Stimulated activated CD4-positive, alpha-beta T cell treated with anti-CD3 and anti-CD28 coated beads, Interleukin-4, amount 100 ng/mL, for 1 hour (primary cell): Measurements from ENCODE around the gene ZBTB18.

Experiments used
- DNase-seq: peaks from one replicate; pipeline ENCODE4 v3.0.0-alpha.2; 2020

ZBTB18 gene

GRCh38 chr1:244092293-244092963 lies 41.3 kb downstream of the ZBTB18 start:
- no peak for DNase-seq

GRCh38 chr1:244092964-244093638 lies 42.0 kb downstream of the ZBTB18 start:
- no peak for DNase-seq

- no peak for DNase-seq
Measured at GRCh38 chr1:244094880-244095528, 43.9 kb downstream of the ZBTB18 start.

- DNase-seq = no peak
Measured at GRCh38 chr1:244095529-244095911, 44.4 kb downstream of the ZBTB18 start.

GRCh38 chr1:244096066-244096610 lies 45.1 kb downstream of the ZBTB18 start:
- DNase-seq = no peak

GRCh38 chr1:244096691-244097090 lies 45.6 kb downstream of the ZBTB18 start:
- no peak for DNase-seq

GRCh38 chr1:244097523-244098405 lies 46.7 kb downstream of the ZBTB18 start:
- DNase-seq = no peak

- no peak for DNase-seq
Measured at GRCh38 chr1:244099258-244099930, 48.3 kb downstream of the ZBTB18 start.

GRCh38 chr1:244100276-244100675 lies 49.2 kb downstream of the ZBTB18 start:
- DNase-seq = no peak

- no peak for DNase-seq
Measured at GRCh38 chr1:244100704-244101453, 49.8 kb downstream of the ZBTB18 start.

- no peak for DNase-seq
Measured at GRCh38 chr1:244102046-244102445, 51.0 kb downstream of the ZBTB18 start.

- no peak for DNase-seq
Measured at GRCh38 chr1:244102468-244102867, 51.4 kb downstream of the ZBTB18 start.

- no peak for DNase-seq
Measured at GRCh38 chr1:244104309-244105060, 53.4 kb downstream of the ZBTB18 start.

GRCh38 chr1:244106176-244106575 lies 55.1 kb downstream of the ZBTB18 start:
- DNase-seq = no peak
